NCI-H2171 treated with DMSO at 0.1 percent for 48 hours (cell line): ENCODE measurements around the gene DUSP2.
A peak's percentile ranks its signal among the peaks of the same experiment; 100 is the strongest.
"Not testable (repeated sequence)": the region's sequence is repeated elsewhere in the genome, so short reads cannot be mapped to it uniquely, and the experiment has no call there.

Experiments
- DNase-seq: peaks from one replicate; lab custom pipeline; 2025; lab: John Stamatoyannopoulos, UW

Gene DUSP2

GRCh38 chr2:96161898-96162297, 16.7 kb upstream of the DUSP2 start:
- no peak for DNase-seq

GRCh38 chr2:96160366-96160765, 15.1 kb upstream of the DUSP2 start:
- DNase-seq: not testable (repeated sequence)

DNA sequence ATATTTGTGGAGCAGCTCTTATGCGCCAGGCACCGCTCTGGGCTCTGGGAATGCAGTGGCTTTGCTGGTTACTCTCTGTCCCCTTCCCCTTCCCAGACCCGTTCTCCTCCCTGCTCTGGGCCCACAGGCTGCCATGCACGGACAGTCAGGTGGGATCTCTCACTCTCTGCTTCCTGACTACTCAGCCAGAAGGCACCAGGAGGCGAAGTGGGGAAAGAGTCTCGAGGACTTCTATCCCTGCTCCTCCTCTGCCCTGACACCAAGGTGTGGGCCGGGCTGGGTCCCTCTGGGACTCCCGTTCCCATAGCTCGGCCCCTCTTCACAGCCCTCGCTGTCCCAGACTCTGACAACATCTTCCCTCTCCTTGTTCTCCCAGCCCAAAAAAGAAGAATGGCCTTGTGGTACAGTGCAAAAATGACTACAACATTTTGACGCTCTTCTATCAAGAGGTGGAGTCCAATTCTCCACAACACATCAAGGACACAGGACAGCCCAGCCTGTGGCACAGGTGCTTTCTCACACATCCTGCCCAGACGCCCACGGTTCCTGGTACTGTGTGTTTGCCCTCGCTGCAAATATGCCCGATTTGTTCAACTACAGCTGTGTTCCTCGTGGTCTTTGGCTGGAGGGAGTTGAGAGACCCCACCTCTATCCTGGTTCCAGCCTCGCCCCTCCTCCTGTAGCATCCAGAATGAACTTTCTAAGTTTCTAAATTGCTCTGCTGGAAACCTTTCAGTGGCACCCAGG, 14.0 kb upstream of the DUSP2 start:
- DNase-seq: no peak

- no peak for DNase-seq
Measured at GRCh38 chr2:96158554-96158940, 13.3 kb upstream of the DUSP2 start.

DNA sequence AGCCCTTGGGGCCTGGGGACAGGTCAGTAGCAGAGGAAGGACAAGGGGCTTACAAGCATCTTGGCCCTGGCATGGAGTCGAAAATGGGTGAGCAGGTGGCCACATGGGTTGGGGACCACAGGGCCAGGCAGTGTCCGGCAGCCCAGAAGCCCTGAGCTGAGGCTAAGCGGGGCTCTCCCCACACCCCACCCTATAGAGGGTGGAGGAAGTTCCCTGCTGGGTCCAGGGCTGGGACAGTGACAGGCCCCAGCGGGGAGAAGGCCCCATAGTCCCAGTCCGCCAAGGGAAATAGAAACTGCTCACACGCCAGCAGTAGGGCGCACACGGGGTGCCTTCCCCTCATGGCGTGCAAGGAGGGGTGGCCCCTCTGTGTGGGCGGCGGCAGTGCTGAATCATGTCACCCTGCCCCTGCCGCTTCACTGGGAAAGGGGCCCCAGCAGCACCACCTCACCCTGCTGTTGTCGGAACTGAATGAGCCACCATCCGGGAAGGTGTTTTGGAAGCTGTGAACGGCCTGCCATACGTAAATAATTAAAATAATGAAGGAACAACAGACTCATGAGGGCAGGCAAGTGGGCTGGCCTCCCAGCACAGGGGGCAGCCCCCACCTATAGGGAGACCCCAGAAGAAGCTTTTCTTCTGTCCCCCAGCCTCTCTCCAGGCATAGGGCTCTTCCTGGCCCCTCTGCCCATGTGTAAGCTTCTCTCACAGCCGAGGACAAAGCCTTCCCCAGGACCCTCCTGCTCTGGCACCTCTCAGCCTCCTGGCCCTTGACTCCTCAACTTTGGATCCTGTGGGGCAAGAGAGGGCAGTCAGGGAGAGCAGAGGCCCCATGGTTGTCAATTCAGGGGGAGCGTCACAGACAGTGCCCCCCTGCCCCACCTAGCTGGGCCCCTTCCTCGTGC, 12.7 kb upstream of the DUSP2 start:
- no peak for DNase-seq

DNA sequence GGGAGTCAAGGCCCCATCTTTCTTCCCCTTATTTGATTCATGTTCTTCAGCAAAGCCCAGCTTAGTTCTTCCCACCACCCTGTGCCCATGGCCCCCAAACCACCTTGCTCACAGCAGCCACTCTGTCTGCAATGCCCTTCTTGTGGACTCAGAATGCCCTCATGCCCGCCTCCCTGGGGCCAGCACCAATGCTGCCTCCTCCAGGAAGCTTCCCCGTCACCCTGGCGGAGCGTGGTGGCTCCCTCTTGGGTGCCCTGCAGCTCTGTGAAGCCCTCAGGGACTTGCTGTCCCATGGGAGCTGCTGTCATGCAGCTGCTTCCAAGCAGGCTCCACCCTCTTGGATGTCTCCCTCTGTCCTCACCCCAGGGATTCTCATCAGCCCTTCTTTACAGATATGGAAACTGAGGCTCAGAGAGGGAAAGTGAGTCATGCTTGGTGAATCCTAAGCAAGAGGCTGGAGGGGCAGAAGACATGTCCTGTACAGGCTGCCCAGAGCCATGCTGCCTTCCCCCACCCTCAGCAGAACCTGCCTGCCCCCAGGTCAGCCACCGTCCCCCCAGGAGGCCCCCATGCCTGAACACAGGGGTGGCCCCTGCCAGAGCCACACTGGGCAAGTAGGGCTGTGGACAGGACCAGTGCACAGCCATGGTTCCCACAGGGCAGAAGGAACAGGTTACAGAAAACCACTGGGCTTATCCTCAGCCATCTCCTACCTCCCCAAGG, 11.8 kb upstream of the DUSP2 start:
- DNase-seq: no peak

- no peak for DNase-seq
Measured at GRCh38 chr2:96156011-96156820, 11.0 kb upstream of the DUSP2 start.

GRCh38 chr2:96154506-96155380, 9.5 kb upstream of the DUSP2 start:
- DNase-seq: no peak

DNA sequence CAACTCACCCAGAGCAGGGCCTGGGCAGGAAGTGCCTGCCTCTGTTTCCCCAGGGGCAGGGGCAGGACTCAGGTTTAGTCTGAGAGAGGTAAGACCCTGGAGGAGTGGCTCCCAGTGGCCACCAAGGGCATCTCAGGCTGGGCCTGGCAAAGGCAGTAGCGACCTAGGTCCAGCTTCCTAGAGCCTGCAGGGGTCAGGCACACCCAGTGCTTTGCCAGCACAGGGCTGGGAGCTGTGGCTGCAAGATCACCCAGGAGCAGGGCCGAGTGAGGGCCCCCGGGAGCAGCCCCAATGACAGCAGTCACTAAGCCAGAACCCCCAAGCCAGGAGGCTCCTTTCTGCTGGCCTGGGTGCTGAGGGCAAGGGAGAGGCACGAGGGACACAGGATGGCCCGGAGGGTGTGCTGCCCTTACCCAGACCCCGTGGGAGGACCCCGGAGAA, 8.8 kb upstream of the DUSP2 start:
- no peak for DNase-seq

GRCh38 chr2:96153291-96153713, 8.1 kb upstream of the DUSP2 start:
- no peak for DNase-seq

- peak; percentile 73 for DNase-seq
Measured at GRCh38 chr2:96152304-96153161, 7.3 kb upstream of the DUSP2 start.

DNA sequence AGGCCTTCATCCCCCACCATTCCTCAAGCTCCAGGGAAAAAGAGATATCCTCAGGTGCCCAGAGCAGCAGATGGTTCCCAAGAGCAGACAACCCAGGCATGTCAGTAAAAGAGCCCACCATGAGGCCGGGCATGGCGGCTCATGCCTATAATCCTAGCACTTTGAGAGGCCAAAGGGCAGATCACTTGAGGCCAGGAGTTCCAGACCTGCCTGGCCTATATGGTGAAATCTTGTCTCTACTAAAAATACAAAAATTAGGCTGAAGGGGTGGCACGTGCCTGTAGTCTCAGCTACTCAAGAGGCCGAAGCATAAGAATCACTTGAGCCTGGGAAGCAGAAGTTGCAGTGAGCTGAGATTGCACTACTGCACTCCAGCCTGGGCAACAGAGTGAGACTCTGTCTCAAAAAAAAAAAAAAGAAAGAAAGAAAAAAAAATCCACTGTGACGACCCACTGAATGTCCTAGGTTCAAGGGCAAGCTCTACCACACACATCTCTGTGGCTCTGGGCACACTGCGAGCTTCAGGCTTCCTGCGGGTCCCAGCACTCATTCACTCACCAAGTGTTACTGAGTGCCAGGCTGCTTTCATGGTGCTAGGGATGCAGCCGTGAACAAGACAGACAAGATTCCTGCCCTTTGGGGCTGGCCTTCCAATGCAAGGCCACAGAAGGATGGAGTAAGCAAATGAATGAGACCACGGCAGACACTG, 6.5 kb upstream of the DUSP2 start:
- no peak for DNase-seq

- no peak for DNase-seq
Measured at GRCh38 chr2:96150791-96151594, 5.8 kb upstream of the DUSP2 start.

DNA sequence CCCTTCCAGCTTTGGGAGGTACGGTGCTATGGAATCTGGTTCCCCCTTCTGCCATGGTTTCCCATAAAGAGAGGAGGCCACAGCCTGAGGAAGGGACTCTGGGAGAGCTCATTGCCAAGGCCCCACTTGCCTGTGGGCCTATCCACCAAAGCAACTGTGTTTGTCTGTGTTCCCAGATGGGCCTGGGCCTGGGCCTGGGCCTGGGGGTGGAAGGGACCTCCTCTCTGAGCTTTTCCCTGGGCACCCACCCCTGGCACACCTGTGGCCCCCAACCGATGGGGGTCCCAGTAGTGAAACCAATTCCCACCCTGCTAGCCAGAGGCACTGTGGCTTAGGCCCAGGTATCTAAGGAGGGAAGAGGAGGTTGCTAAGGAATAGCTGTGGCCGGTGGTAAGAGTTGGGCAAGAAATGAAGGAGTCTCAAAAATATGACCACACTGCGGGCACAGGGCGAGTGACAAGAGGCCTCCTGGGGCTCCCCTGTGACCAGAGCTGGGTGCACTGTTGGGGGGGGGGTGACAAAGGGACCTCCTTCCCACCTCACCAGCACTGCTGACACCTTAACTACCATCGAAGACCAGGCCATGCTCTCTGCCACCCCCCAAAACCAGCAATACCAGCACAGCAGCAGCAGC, 4.9 kb upstream of the DUSP2 start:
- no peak for DNase-seq

- DNase-seq: peak; percentile 76
Measured at GRCh38 chr2:96148410-96149217, 3.4 kb upstream of the DUSP2 start.

GRCh38 chr2:96147593-96148201, 2.5 kb upstream of the DUSP2 start:
- DNase-seq: no peak
